ENCODE data around the gene PEX10.
"Not testable (repeated sequence)": the region's sequence is repeated elsewhere in the genome, so short reads cannot be mapped to it uniquely, and the experiment has no call there.

Gene PEX10

DNA sequence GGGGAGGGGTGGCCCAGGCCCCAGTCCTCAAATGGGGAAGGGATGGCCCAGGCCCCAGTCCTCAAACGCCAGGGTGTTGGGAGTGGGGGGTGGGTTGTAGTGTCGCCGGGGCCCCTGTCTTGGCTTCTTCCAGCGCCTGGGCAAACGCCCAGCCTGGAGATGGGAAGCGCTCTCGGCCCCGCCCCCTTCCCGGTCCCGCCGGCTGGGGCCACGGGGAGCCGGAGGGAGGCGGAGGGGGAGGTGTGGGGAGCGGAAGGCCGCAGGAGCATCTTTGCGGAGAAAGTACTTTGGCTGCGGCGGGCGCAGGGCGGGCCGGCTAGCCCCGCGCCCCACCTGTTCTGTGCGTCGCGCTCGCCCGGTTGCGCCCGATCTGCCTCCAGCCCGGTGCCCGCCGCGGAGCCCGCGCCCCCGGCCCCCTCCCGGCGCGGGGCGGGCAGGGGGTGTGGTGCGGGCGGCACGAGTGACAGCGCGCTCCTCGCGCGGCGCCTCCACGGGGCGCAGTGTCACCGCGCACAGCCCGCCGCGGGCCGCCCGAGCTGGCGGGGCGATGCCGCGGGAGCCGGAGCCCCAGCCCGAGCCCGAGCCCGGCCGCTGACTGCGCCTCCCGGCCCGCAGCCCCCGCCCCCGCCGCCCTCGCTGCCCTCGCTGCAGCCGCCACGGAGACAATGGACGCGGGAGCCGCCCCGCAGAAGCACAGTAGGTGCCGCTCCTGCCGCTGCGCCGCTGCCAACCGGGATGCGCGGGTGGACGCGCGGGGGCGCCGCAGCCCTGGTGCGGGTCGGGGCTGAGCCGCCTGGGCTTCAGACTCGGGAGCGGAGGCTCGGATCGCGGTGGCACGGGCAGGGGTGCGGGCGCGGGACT lies 31.1 kb upstream of the PEX10 start:
- no peak for DNase-seq (ENCODE audit: extremely low read depth in 1 of 2, low read depth in 1 of 2)

DNA sequence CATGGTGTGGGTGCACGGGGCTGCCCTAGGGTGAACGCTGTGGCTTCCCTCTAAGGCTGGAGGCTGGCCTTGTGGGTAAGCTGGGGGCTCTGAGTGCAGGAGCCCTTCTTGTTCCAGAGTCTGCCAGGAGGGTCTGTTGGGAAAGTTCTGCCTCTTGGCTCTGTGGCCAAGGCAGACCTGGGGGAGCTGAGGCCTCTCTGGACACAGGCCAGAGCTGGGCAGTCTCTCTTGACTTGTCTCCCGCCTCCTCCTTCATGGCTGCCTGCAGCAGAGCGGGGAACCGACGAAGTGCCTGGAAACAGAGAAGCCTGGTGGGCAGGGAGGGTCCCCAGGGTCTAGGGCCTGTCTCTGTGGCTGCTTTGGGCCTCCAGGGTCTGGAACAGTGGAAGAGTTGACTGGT lies 30.3 kb upstream of the PEX10 start:
- DNase-seq (ENCODE audit: extremely low read depth in 1 of 2, low read depth in 1 of 2), result no peak

DNA sequence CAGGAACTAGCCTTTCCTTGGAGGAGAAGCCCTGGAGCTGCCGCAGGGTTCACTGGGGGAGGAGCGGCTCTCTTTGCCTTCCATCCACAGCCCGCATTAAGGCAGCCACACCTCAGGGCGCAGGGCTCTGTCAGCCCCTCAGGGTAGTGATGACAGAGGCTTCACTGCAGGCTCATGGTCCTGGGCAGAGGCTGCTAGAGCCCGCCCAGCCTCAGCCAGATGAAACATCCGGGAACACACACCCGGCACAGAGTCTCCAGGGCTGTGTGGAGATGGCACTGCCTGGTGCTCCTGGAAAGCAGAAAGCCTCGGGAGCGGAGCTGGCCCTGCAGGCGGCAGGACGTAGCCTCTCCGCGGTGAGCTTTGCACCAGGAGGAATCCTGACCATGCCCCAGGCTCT lies 29.4 kb upstream of the PEX10 start:
- DNase-seq (ENCODE audit: extremely low read depth in 1 of 2, low read depth in 1 of 2), result no peak

DNA sequence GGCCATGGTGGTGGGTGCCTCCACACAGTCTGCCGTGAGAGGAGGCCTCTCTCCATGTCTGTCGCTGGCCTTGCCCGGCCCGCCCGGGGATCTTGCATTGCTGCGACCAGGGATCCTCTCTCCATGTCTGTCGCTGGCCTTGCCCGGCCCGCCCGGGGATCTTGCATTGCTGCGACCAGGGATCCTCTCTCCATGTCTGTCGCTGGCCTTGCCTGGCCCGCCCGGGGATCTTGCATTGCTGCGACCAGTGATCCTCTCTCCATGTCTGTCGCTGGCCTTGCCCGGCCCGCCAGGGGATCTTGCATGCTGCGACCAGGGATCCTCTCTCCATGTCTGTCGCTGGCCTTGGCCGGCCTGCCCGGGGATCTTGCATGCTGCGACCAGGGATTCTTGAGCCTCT lies 28.0 kb upstream of the PEX10 start:
- not testable (repeated sequence) for DNase-seq (ENCODE audit: extremely low read depth in 1 of 2, low read depth in 1 of 2)

DNA sequence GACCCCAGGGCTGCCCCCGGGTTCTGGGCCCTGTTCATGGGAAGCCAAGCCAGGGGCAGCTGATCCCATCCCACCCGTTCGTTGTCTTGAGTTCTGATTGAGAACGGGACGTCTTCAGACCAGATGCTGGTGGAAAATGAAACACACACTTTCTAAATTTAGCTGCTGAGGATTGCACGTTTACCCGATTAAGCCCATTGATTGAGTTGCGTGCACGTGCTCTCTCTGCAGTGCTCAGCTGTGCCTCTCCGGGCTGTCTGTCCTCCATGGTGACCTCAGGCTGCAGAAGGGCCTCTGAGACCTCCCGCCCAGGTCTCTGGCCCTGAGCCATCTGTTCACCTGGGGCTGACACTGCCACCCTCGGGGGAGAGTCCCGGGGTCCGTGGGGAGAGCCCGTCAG lies 27.0 kb upstream of the PEX10 start:
- no peak for DNase-seq (ENCODE audit: extremely low read depth in 1 of 2, low read depth in 1 of 2)

DNA sequence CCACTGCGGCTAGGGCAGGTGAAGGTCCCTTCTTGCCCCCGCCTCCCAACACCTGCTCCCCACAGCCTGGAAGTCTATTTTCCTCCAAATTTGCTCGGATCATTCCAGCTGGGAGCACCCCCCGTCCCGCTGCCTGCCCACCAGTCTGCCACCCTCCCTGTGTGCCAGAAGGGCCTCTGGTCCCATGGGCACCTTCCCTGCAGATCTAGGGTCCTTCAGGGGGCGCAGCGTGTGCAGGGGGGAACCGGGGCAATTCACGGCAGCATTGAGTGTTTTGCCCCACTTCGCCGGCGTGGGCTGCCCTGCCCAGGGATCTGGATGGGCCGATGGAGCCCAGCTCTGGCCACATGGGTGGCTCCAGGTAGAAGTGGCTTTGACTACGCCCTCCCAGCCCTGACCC lies 26.3 kb upstream of the PEX10 start:
- DNase-seq (ENCODE audit: extremely low read depth in 1 of 2, low read depth in 1 of 2), result no peak

DNA sequence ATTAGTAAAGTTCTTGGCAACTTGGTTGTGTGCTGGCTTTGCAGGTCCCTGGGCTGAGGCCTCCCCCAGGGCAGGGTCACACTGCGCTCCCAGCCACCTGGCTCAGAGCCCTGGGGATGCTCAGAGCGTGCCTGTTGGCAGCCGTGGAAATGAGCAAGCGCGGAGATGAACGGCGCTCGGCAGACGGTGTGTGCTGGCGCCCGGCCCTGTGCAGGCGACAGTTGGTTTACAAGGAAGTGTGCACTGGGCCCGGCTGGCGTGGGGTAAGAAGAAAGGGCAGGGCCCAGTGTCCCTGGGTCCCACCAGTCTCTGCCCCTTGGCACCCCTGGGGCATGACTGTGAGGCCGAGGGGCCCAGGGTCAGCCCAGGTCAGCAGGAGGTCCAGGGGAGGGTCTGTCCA lies 25.7 kb upstream of the PEX10 start:
- no peak for DNase-seq (ENCODE audit: extremely low read depth in 1 of 2, low read depth in 1 of 2)

DNA sequence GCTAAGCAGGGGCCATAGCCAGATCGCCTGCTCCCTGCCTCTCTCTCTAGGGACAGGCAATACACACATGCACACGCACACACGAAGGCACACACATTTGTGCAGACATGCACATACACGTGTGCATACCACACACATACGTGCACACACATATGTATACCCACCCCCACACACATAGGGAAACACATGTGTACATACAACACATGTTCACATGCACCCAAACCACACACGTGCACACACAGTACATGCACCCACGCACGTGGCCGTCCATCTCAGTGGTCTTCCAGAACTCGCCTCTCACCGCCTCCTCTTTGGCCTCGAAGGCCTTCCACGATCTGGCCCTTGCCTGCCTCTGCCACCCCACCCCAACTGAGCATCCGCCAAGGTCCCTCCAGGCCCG lies 25.3 kb upstream of the PEX10 start:
- no peak for DNase-seq (ENCODE audit: extremely low read depth in 1 of 2, low read depth in 1 of 2)

DNA sequence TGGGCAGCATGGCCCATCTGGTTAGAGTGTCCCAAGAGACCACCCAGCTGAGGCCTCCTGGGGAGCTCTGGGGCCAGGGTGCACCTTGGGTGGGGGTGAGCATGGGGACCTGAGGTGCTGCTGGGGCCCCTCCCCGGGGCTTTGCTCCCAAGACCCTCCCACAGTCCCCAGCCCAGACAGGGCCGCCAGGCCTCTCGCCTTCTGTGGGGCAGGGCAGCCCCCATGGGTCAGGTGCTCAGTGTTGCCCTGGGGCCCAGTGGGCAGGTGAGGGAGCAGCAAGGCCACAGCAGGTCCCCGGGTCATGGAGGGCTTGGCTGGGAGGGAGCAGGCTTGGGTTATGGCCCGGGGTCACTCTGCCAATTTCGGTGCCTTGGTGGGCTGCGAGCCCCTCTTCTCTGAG lies 24.5 kb upstream of the PEX10 start:
- no peak for DNase-seq (ENCODE audit: extremely low read depth in 1 of 2, low read depth in 1 of 2)

DNA sequence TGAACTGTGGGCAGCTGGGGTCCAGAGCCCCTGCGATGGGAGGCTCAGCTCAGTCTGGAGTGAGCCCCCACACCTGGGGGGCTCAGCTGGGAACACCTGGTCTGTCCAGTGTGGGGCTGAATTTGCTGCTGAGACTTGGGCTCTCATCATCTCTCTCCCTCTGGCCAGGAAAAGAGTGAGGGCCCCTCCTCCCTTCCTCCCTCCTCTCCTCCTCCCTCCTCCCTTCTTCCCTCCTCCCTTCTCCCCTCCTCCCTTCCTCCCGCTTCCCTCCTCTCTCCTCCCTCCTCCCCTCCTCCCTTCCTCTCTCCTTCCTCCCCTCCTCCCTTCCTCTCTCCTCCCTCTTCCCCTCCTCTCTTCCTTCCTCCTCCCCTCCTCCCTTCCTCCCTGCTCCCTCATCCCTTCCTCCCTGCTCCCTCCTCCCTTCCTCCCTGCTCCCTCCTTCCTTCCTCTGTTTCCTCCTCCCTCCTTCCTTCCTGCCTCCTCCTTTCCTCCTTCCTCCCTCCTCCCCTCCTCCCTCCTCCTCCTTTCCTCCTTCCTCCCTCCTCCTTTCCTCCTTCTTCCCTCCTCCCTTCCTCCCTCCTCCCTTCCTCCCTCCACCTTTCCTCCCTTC lies 23.5 kb upstream of the PEX10 start:
- DNase-seq (ENCODE audit: extremely low read depth in 1 of 2, low read depth in 1 of 2), result no peak

DNA sequence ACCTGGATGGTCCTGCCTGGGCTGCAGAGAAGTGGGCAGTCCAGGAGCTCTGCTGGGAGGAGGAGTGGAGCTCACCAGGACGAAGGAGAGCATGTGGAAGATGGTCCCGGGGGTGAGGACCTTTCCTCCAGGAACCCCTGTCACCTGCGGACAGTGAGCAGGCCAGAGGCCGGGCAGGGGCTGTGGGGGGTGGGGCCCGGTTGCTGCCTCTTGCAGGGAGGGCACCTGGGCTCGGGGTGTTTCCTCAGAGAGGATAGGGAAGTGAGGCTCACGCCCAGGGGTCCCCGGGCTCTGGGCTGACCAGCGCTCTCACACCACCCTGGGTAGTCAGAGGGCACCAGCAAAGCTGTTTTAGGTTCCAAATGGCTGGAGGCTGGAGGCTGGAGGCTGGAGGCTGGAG lies 22.7 kb upstream of the PEX10 start:
- no peak for DNase-seq (ENCODE audit: extremely low read depth in 1 of 2, low read depth in 1 of 2)

DNA sequence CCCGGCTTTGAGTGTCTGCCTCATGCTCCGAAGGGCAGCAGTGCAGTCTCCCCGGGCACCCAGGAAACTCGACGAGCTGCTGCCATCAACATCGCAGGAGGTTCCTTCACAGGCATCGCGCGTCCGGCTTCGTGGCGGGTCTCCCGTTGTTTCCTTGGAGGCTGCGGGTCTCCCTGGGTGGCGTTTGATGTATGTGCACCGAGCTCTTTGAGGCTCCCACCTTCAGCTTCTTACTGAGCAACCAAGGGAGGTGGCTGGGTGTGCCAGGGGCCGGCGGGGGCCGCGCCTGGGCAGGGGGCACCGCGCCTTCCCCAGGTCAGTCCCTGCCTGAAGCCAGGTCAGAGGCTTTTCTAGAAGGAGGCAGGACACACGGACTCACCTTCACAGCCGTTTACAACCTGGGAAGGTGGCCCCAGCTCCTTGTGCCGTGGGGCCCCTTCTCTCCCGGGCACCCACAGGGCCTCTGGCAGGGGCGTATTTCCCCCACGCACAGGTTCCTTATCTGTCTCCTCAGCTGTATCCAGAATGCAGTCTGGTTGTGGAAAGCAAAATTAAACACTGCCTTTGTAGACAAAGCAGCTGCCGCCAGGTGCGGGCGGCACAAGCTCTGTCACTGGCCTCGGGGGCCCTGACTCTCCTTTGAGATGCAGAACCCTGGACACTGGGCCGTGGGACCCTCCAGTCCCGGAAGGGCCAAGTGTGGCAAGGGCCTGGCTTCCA lies 21.7 kb upstream of the PEX10 start:
- DNase-seq (ENCODE audit: extremely low read depth in 1 of 2, low read depth in 1 of 2), result no peak

DNA sequence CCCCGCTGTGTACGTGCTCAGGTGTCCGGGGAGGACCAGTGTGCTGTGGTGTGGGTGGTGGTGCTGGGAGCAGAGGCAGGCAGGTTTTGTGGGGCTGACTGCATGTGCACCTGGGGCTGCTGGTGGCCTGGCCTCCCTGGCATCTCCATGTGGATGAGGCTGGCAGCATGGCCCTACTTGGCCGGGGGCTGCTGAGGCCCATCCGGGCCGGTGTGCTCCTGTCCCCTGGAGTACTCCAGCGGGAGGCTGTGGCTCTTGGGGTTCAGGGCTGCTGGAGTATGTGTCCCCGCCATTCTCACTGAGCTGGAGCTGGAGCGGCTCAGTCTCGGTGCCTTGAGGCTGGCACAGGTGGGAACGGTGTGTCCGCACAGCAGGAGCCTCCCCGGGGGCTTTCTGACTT lies 20.8 kb upstream of the PEX10 start:
- DNase-seq (ENCODE audit: extremely low read depth in 1 of 2, low read depth in 1 of 2), result no peak

DNA sequence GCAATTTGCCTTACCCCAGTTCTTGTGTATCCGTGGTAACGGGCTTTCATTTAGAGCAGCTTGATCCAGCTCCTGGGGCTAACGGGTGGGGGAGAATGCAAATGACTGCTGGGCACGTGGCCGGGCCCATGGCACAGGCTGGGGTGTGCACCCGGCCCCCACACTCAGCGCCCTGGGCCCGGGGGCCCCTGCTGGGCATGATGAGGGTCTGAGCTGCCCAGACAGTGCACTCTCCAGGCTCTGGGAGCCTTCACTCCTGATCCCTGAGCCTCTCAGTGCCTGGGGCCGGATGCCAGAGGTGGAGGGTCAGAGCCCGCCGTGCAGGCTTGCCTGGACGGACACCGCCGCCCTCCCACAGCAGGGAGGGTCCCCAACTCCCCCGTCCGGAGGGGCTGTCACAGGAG lies 20.1 kb upstream of the PEX10 start:
- DNase-seq (ENCODE audit: extremely low read depth in 1 of 2, low read depth in 1 of 2), result no peak

DNA sequence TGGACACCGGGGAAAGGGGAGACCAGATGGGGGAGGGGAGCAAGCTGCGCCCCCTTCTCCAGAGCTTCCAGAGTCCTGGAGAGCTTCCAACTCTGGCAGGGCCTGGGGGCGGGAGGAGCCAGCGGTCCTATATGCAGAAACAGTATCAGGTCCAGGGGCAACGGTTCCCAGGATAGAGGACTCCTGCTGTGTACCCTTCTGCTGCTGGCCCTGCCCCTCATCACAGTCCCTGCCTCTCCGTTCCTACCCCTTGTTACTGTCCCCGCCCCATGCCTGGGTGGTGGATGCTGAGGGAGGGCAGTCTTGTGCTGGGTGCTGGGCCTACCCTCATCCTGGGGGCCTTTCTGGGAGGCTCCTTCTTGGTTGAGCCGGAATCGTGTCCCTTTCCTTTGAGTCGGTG lies 19.2 kb upstream of the PEX10 start:
- no peak for DNase-seq (ENCODE audit: extremely low read depth in 1 of 2, low read depth in 1 of 2)

DNA sequence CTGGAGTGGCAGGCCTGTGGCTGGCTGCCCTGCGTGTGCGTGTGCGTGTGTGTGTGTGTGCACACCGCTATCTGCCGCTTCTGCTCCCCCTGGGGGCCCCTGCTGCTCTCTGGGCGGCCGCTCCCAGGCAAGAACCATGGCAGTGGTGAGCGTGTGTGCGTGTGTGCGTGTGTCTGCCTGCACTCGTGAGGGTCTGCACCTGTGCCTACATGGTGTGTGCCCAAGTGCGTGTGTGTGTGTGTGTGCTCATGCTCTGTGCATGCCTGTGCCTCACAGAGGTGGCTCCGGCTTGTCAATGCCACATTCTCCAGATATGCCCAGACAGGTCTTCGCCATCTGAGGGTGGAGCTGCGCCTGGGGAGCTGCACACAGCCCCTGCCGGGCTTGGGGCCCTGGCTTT lies 18.7 kb upstream of the PEX10 start:
- DNase-seq (ENCODE audit: extremely low read depth in 1 of 2, low read depth in 1 of 2), result no peak

DNA sequence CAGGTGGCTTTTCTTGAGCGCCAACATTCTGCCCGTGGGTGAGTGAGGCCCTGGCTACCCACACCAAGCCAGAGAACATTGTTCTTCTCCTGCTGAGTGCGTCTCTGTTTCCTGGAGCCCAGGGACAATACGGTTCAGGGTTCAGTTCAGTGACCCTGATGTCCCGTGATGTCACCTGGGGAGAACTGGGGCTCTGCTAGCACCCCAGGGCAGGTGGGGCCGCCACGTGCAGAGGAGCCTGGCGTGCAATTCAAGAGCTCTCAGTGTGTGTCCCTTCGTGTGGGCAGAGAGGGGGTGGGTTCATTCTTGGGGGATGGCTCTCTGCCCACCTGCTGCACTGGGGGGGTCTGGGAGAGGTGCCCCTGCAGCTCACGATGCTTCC lies 18.2 kb upstream of the PEX10 start:
- DNase-seq (ENCODE audit: extremely low read depth in 1 of 2, low read depth in 1 of 2), result no peak

DNA sequence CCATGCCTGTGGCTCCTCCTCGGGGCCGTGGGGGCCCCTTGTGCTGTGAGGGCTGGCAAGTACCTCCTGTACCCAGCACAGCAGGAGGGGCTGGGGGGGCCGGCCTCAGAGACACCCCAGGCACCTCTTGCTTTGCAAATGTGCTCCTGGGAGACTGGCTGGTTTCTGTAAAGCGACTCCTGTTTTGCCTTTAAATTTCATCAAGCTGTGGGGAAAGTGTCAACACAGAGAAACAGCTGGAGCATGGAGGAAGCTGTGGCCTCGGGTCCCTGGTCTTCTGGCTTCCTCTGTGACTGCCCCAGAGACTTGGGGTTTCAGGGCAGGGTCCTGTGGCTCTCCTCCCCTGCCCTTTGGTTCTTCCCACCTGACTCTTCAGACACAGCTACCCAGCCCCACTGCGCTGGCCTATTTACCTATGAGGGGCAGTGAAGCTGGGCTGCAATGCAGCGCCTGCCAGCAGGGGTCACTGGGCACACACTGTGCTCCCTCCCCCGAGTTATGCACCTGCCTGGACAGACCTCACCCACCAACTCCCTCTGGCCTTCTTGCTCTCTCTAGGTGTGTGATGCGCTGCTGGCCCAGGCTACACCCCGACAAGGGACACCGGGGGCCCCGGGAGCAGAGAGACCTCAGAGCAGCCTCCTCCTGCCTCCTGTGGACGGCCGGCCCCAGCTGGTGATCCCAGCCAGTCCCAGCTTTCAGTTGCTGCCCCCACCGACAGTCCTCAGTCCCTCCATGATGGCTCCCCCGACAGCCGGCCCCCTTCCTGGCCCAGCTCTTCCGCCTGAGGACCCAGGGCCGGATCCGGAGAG lies 17.6 kb upstream of the PEX10 start:
- no peak for DNase-seq (ENCODE audit: extremely low read depth in 1 of 2, low read depth in 1 of 2)

DNA sequence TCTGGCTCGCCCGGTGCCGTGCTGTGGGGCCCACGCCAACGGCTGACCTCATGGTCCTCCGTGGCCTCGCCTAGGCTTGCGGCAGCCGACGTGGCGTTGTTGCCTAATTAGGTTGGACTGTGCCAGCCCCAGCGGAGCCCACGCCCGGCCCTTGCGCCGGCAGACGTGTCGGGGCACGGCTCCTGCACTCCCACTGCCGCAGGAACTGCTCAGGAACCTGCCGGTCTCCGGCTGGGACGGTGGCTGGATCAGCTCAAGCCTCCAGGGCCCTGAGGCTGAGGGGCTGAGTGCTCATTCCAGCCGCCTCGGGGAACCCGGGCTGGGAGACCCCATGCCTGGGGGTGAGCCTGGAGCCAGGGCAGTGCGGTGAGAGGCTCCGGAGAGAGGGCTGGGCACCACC lies 16.1 kb upstream of the PEX10 start:
- DNase-seq (ENCODE audit: extremely low read depth in 1 of 2, low read depth in 1 of 2), result no peak

DNA sequence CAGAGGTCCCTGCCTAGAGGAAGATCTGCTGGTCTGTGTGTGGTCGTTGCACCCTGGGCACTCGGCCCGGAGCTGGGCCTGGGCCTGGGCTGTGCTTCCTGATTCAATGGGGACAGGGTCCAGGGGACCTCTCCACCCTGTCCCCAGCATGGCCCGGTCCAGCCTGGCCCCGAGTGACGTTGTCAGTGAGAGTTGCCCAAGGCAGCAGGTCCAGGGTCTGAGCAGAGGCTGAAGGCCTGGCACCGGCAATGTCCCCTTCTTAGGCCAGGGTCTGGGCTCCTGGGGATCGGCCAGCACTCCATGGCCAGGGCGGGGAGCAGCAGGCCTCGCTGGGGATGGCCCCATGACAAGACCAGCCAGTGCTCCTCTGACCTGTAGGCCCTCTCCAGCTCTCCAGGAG lies 15.6 kb upstream of the PEX10 start:
- DNase-seq (ENCODE audit: extremely low read depth in 1 of 2, low read depth in 1 of 2), result no peak

DNA sequence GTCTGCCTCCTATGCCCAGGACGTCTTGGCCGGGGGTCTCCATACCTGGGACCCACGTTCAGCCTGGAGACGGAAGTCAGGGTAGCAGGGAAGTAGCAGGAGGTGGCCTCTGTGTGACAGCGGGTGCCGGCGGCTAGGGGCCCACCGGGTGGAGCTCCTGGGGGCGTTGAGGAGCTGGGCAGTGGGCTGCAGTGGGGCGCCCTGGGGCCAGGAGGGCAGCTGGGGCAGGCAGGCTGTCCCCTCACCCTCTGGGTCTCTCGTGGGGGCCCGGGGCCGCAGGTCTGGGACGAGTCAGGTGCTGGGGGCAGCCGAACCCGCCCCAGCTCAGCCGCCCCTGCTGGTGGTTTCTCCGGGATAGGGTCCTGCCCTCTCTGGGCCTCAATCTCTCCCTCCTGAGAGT lies 14.7 kb upstream of the PEX10 start:
- DNase-seq (ENCODE audit: extremely low read depth in 1 of 2, low read depth in 1 of 2), result no peak
